HG02763 (cell line): ENCODE data around the gene STRIP1.

Experiments
- ATAC-seq: cut with Tn5 transposase; IDR thresholded peaks from one replicate; pipeline ENCODE4 v1.9.1; 2021; ENCODE audit warnings: mild to moderate bottlenecking, moderate library complexity; ENCODE audit not compliant: unreplicated experiment

STRIP1 gene

GRCh38 chr1:110034451-110035235 lies at the start of gene STRIP1:
TSS of gene STRIP1 (plus strand) at chr1:110034624. CDS start at chr1:110034638, 14 bp downstream.
- ATAC-seq = peak; percentile 85

GRCh38 chr1:109985247-109986053 lies 49.0 kb upstream of the STRIP1 start:
- no peak for ATAC-seq

- no peak for ATAC-seq
Observed at GRCh38 chr1:109986054-109986444, 48.4 kb upstream of the STRIP1 start.

- no peak for ATAC-seq
Observed at GRCh38 chr1:109988349-109988914, 46.0 kb upstream of the STRIP1 start.

GRCh38 chr1:109989506-109990301 lies 44.7 kb upstream of the STRIP1 start:
- no peak for ATAC-seq

- ATAC-seq = no peak
Observed at GRCh38 chr1:109990302-109990653, 44.1 kb upstream of the STRIP1 start.

- no peak for ATAC-seq
Observed at GRCh38 chr1:109991400-109991925, 43.0 kb upstream of the STRIP1 start.

- ATAC-seq = no peak
Observed at GRCh38 chr1:109993885-109994284, 40.5 kb upstream of the STRIP1 start.

- no peak for ATAC-seq
Observed at GRCh38 chr1:109994654-109995053, 39.8 kb upstream of the STRIP1 start.

GRCh38 chr1:109995536-109995935 lies 38.9 kb upstream of the STRIP1 start:
- ATAC-seq = no peak

- no peak for ATAC-seq
Observed at GRCh38 chr1:109996476-109996875, 37.9 kb upstream of the STRIP1 start.

- ATAC-seq = no peak
Observed at GRCh38 chr1:109997204-109997866, 37.1 kb upstream of the STRIP1 start.

GRCh38 chr1:109997867-109998229 lies 36.6 kb upstream of the STRIP1 start:
- no peak for ATAC-seq

GRCh38 chr1:110002695-110003094 lies 31.7 kb upstream of the STRIP1 start:
- no peak for ATAC-seq

GRCh38 chr1:110003747-110004428 lies 30.5 kb upstream of the STRIP1 start:
- peak; percentile 57 for ATAC-seq

GRCh38 chr1:110004583-110004982 lies 29.8 kb upstream of the STRIP1 start:
- no peak for ATAC-seq

- ATAC-seq = no peak
Observed at GRCh38 chr1:110005971-110006370, 28.5 kb upstream of the STRIP1 start.

- no peak for ATAC-seq
Observed at GRCh38 chr1:110006516-110006915, 27.9 kb upstream of the STRIP1 start.

- no peak for ATAC-seq
Observed at GRCh38 chr1:110007046-110007830, 27.2 kb upstream of the STRIP1 start.
